ENCODE data around the gene DLGAP5.

The DLGAP5 gene

GRCh38 chr14:55191203-55192053 is at the start of gene DLGAP5:
Gene DLGAP5, minus strand, starts transcription at chr14:55191585. Its CDS starts 2,406 bp downstream, at chr14:55189179.
- Histone ChIP-seq H3K27ac (peak within 1 kb of the TSS; percentile 15), H3K4me3 (ENCODE audit: low read depth in 1 of 2, low read length in 1 of 2) (peak within 1 kb of the TSS; percentile 69 to 74)
- TF ChIP-seq, protein P1, sequence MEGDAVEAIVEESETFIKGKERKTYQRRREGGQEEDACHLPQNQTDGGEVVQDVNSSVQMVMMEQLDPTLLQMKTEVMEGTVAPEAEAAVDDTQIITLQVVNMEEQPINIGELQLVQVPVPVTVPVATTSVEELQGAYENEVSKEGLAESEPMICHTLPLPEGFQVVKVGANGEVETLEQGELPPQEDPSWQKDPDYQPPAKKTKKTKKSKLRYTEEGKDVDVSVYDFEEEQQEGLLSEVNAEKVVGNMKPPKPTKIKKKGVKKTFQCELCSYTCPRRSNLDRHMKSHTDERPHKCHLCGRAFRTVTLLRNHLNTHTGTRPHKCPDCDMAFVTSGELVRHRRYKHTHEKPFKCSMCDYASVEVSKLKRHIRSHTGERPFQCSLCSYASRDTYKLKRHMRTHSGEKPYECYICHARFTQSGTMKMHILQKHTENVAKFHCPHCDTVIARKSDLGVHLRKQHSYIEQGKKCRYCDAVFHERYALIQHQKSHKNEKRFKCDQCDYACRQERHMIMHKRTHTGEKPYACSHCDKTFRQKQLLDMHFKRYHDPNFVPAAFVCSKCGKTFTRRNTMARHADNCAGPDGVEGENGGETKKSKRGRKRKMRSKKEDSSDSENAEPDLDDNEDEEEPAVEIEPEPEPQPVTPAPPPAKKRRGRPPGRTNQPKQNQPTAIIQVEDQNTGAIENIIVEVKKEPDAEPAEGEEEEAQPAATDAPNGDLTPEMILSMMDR (IDR thresholded peaks at IDR 0.05): no peak

GRCh38 chr14:55240526-55241178 is 49.3 kb upstream of the DLGAP5 start:
- TF ChIP-seq, protein P1 (IDR thresholded peaks at IDR 0.05): no peak
- Histone ChIP-seq H3K27ac (no peak overlapping the region), H3K36me3 (no peaks in the 10 kb centered on the region), H3K27me3 (peaks cover 25% of the 10 kb centered on the region), H3K4me3 (ENCODE audit: low read depth in 1 of 2, low read length in 1 of 2) (no peak overlapping the region), H3K4me1 (ENCODE audit: control insufficient read depth in 1 of 2, insufficient read depth in 1 of 2, low read depth in 1 of 2, low read length in 1 of 2) (no peaks in the 10 kb centered on the region), H3K9me3 (no peaks in the 10 kb centered on the region)

More at GRCh38 chr14:55191203-55192053, at the start of gene DLGAP5:
- peaks cover 6 to 24% of the 10 kb centered on the region in 2 experiments for H3K4me1 ChIP-seq (ENCODE audit: control insufficient read depth in 1 of 2, insufficient read depth in 1 of 2, low read depth in 1 of 2, low read length in 1 of 2)
- no peaks in the 10 kb centered on the region for H3K27me3 ChIP-seq
- no peaks in the 10 kb centered on the region for H3K36me3 ChIP-seq
- no peaks in the 10 kb centered on the region for H3K9me3 ChIP-seq

DNA sequence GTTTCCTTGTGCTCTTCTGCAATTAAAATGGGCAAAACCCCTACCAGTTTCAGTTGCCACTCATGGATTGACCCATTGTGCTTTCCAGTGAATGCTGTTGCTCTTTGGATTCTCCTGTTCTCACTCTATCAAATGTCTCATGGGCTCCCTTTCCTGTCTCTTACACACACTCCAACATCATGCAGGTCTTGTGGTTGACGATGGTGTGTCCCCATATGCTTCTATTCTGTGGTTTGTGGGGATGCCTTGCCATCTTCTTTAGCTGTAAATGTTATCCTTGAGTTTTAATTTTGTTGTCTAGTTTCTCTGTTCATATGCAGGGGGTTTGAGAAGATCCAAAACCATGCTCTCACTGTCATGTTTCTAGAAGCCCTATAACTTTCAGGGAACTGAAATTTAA is 47.9 kb upstream of the DLGAP5 start:
- H3K27me3 ChIP-seq: peaks cover 25% of the 10 kb centered on the region
- TF ChIP-seq, protein P1 (IDR thresholded peaks at IDR 0.05): no peak

DNA sequence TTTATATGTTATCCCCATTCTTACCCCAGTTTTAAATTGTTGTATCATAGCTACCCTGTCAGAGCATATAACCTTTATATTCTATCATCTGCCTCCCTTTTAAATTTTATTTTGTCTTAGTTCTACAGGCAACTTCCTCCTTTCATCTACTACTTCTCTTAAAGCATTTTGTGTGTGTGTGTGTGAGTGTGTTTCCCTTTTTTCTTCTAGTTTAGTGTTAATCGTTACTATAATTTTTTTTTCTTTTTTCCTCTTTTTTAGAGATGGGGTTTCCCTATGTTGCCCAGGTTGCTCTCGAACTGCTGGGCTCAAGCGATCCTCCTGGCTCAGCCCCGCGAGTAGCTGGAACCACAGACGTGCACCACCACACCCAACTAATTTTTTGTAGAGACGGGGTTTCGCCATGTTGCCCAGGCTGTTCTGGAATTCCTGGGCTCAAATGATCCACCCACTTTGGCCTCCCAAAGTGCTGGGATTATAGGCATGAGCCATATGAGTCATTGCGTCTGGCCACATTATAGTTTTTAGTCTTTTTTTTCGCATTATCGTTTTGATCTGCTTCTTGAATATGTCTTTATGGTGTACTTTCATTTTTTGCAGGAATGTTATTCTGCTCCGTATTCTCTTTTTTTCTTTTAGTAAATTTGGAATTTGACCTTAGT is 46.8 kb upstream of the DLGAP5 start:
- Histone ChIP-seq H3K27me3 (peaks cover 25% of the 10 kb centered on the region), H3K27ac (no peak overlapping the region), H3K36me3 (no peaks in the 10 kb centered on the region), H3K4me3 (ENCODE audit: low read depth in 1 of 2, low read length in 1 of 2) (no peak overlapping the region), H3K9me3 (peaks cover 3% of the 10 kb centered on the region), H3K4me1 (ENCODE audit: control insufficient read depth in 1 of 2, insufficient read depth in 1 of 2, low read depth in 1 of 2, low read length in 1 of 2) (no peaks in the 10 kb centered on the region)
- TF ChIP-seq, protein P1 (IDR thresholded peaks at IDR 0.05): no peak

More for the DNA sequence above, 47.9 kb upstream of the DLGAP5 start:
- H3K9me3 ChIP-seq: peaks cover 3% of the 10 kb centered on the region
- no peaks in the 10 kb centered on the region for H3K4me1 ChIP-seq (ENCODE audit: control insufficient read depth in 1 of 2, insufficient read depth in 1 of 2, low read depth in 1 of 2, low read length in 1 of 2)
- no peak overlapping the region for H3K27ac ChIP-seq
- H3K4me3 ChIP-seq (ENCODE audit: low read depth in 1 of 2, low read length in 1 of 2): no peak overlapping the region
- H3K36me3 ChIP-seq: no peaks in the 10 kb centered on the region

DNA sequence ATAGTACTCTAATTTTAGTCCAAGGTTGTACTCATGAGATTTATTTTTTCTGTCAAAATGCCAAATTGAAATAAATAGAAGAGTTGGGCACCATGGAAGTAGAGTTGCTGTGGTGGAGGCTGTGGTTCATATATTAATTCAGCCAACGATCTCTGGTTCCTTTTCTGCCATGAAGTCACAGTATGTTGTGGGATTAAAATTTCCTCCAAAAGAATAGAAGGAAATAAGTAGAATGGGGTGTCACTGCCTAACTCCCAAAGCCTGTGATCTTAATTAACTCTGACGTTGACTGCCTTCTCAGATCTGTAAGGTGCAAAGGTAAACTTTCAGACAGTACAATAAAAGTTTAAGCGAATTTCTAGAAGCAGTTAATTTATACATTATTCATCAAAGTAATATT is 42.2 kb upstream of the DLGAP5 start:
- H3K27ac ChIP-seq: no peak overlapping the region
- H3K4me1 ChIP-seq (ENCODE audit: control insufficient read depth in 1 of 2, insufficient read depth in 1 of 2, low read depth in 1 of 2, low read length in 1 of 2): no peaks in the 10 kb centered on the region
- peaks cover 3% of the 10 kb centered on the region for H3K9me3 ChIP-seq
- H3K27me3 ChIP-seq: no peaks in the 10 kb centered on the region
- TF ChIP-seq, protein P1 (IDR thresholded peaks at IDR 0.05): no peak
- no peak overlapping the region for H3K4me3 ChIP-seq (ENCODE audit: low read depth in 1 of 2, low read length in 1 of 2)
- H3K36me3 ChIP-seq: no peaks in the 10 kb centered on the region
